Stimulated activated naive CD8-positive, alpha-beta T cell treated with anti-CD3 and anti-CD28 coated beads, Interleukin-15, Interleukin-2, amounts not matched to agents 100 ng/mL and 50 ng/mL, for 24 hours (primary cell): ENCODE measurements around the gene HMCES.
"Not testable (repeated sequence)": the region's sequence is repeated elsewhere in the genome, so short reads cannot be mapped to it uniquely, and the experiment has no call there.

Experiments used
- H3K27ac Mint-ChIP-seq: one replicate; pipeline ENCODE4 v1.8.0; 2021; ENCODE audit warnings: mild to moderate bottlenecking, mixed read lengths
- H3K27me3 Mint-ChIP-seq: one replicate; pipeline ENCODE4 v1.8.0; 2021; ENCODE audit warnings: mixed read lengths
- H3K36me3 Mint-ChIP-seq: one replicate; pipeline ENCODE4 v1.8.0; 2021; ENCODE audit warnings: low read depth, mixed read lengths
- H3K4me1 Mint-ChIP-seq: one replicate; pipeline ENCODE4 v1.8.0; 2021; ENCODE audit warnings: low read depth, mixed read lengths
- H3K4me3 Mint-ChIP-seq: one replicate; pipeline ENCODE4 v1.8.0; 2021; ENCODE audit warnings: mild to moderate bottlenecking, mixed read lengths
- H3K9me3 Mint-ChIP-seq: one replicate; pipeline ENCODE4 v1.8.0; 2021; ENCODE audit warnings: mixed read lengths

The HMCES gene

GRCh38 chr3:129337719-129338118, 59.0 kb downstream of the HMCES start:
- H3K27ac Mint-ChIP-seq, H3K4me1 Mint-ChIP-seq, H3K27me3 Mint-ChIP-seq, H3K4me3 Mint-ChIP-seq, H3K9me3 Mint-ChIP-seq, H3K36me3 Mint-ChIP-seq: not testable (repeated sequence)

GRCh38 chr3:129339186-129339585, 60.5 kb downstream of the HMCES start:
- not testable (repeated sequence) for H3K4me1 Mint-ChIP-seq, H3K4me3 Mint-ChIP-seq, H3K9me3 Mint-ChIP-seq, H3K36me3 Mint-ChIP-seq, H3K27ac Mint-ChIP-seq, H3K27me3 Mint-ChIP-seq

- H3K27ac Mint-ChIP-seq, H3K27me3 Mint-ChIP-seq, H3K9me3 Mint-ChIP-seq, H3K4me1 Mint-ChIP-seq, H3K36me3 Mint-ChIP-seq, H3K4me3 Mint-ChIP-seq: not testable (repeated sequence)
Measured at GRCh38 chr3:129339833-129340232, 61.2 kb downstream of the HMCES start.

- Mint-ChIP-seq H3K36me3 (no peaks in the 10 kb centered on the region), H3K4me1 (no peaks in the 10 kb centered on the region), H3K4me3 (no peak overlapping the region), H3K27ac (no peak overlapping the region), H3K9me3 (no peaks in the 10 kb centered on the region), H3K27me3 (peaks cover 14% of the 10 kb centered on the region)
Measured at GRCh38 chr3:129341331-129342141, 62.9 kb downstream of the HMCES start.

GRCh38 chr3:129343643-129344360, 65.1 kb downstream of the HMCES start:
- peaks cover 14% of the 10 kb centered on the region for H3K27me3 Mint-ChIP-seq
- no peak overlapping the region for H3K4me3 Mint-ChIP-seq
- no peaks in the 10 kb centered on the region for H3K9me3 Mint-ChIP-seq
- no peak overlapping the region for H3K27ac Mint-ChIP-seq
- H3K36me3 Mint-ChIP-seq = no peaks in the 10 kb centered on the region
- H3K4me1 Mint-ChIP-seq = no peaks in the 10 kb centered on the region

- Mint-ChIP-seq H3K9me3 (no peaks in the 10 kb centered on the region), H3K27me3 (peaks cover 14% of the 10 kb centered on the region), H3K27ac (no peak overlapping the region), H3K36me3 (no peaks in the 10 kb centered on the region), H3K4me3 (no peak overlapping the region), H3K4me1 (no peaks in the 10 kb centered on the region)
Measured at GRCh38 chr3:129344540-129345220, 66.0 kb downstream of the HMCES start.

- Mint-ChIP-seq H3K4me1 (no peaks in the 10 kb centered on the region), H3K36me3 (no peaks in the 10 kb centered on the region), H3K27me3 (peaks cover 14% of the 10 kb centered on the region), H3K9me3 (no peaks in the 10 kb centered on the region), H3K4me3 (no peak overlapping the region), H3K27ac (no peak overlapping the region)
Measured at GRCh38 chr3:129345281-129345680, 66.6 kb downstream of the HMCES start.

- Mint-ChIP-seq H3K27me3 (peaks cover 14% of the 10 kb centered on the region), H3K27ac (no peak overlapping the region), H3K4me3 (no peak overlapping the region), H3K36me3 (no peaks in the 10 kb centered on the region), H3K4me1 (no peaks in the 10 kb centered on the region), H3K9me3 (no peaks in the 10 kb centered on the region)
Measured at GRCh38 chr3:129345971-129346370, 67.3 kb downstream of the HMCES start.

GRCh38 chr3:129346695-129347457, 68.2 kb downstream of the HMCES start:
- no peak overlapping the region for H3K4me3 Mint-ChIP-seq
- H3K4me1 Mint-ChIP-seq = no peaks in the 10 kb centered on the region
- peaks cover 14% of the 10 kb centered on the region for H3K27me3 Mint-ChIP-seq
- H3K9me3 Mint-ChIP-seq = no peaks in the 10 kb centered on the region
- H3K27ac Mint-ChIP-seq = no peak overlapping the region
- no peaks in the 10 kb centered on the region for H3K36me3 Mint-ChIP-seq

GRCh38 chr3:129347458-129347845, 68.8 kb downstream of the HMCES start:
- no peak overlapping the region for H3K4me3 Mint-ChIP-seq
- H3K27me3 Mint-ChIP-seq = peaks cover 14% of the 10 kb centered on the region
- no peaks in the 10 kb centered on the region for H3K9me3 Mint-ChIP-seq
- no peaks in the 10 kb centered on the region for H3K36me3 Mint-ChIP-seq
- no peak overlapping the region for H3K27ac Mint-ChIP-seq
- H3K4me1 Mint-ChIP-seq = no peaks in the 10 kb centered on the region

GRCh38 chr3:129348734-129349133, 70.1 kb downstream of the HMCES start:
- Mint-ChIP-seq H3K27ac (no peak overlapping the region), H3K9me3 (no peaks in the 10 kb centered on the region), H3K36me3 (no peaks in the 10 kb centered on the region), H3K4me1 (no peaks in the 10 kb centered on the region), H3K27me3 (peaks cover 9% of the 10 kb centered on the region), H3K4me3 (no peak overlapping the region)

- not testable (repeated sequence) for H3K4me1 Mint-ChIP-seq, H3K27ac Mint-ChIP-seq, H3K27me3 Mint-ChIP-seq, H3K36me3 Mint-ChIP-seq, H3K4me3 Mint-ChIP-seq, H3K9me3 Mint-ChIP-seq
Measured at GRCh38 chr3:129349169-129349568, 70.5 kb downstream of the HMCES start.

- Mint-ChIP-seq H3K27ac (no peak overlapping the region), H3K36me3 (no peaks in the 10 kb centered on the region), H3K4me1 (no peaks in the 10 kb centered on the region), H3K4me3 (no peak overlapping the region), H3K27me3 (peaks cover 7% of the 10 kb centered on the region), H3K9me3 (no peaks in the 10 kb centered on the region)
Measured at GRCh38 chr3:129349791-129350190, 71.1 kb downstream of the HMCES start.

- no peak overlapping the region for H3K27ac Mint-ChIP-seq
- no peaks in the 10 kb centered on the region for H3K36me3 Mint-ChIP-seq
- H3K9me3 Mint-ChIP-seq = no peaks in the 10 kb centered on the region
- no peaks in the 10 kb centered on the region for H3K4me1 Mint-ChIP-seq
- no peak overlapping the region for H3K4me3 Mint-ChIP-seq
- no peaks in the 10 kb centered on the region for H3K27me3 Mint-ChIP-seq
Measured at GRCh38 chr3:129352045-129352444, 73.4 kb downstream of the HMCES start.
